Mucosa of rectum (tissue), 2 donors: ENCODE measurements around the gene SGCG.
A peak's percentile ranks its signal among the peaks of the same experiment; 100 is the strongest.

ENCODE experiments used
- H3K27ac ChIP-seq, 2 donors: one replicate each; pipeline ENCODE4 v1.7.0; 2013; ENCODE audit warnings: inconsistent platforms in 2 of 2, low read depth in 2 of 2, low read length in 2 of 2
- H3K27me3 ChIP-seq, 2 donors: one replicate each; pipeline ENCODE4 v1.7.0; 2013; ENCODE audit warnings: low read length in 2 of 2; ENCODE audit not compliant: control insufficient read depth in 2 of 2, insufficient read depth in 2 of 2
- H3K36me3 ChIP-seq, 2 donors: one replicate each; pipeline ENCODE4 v1.7.0; 2013; ENCODE audit warnings: low read length in 2 of 2; ENCODE audit not compliant: control insufficient read depth in 2 of 2, insufficient read depth in 2 of 2
- H3K4me1 ChIP-seq, 2 donors: one replicate each; pipeline ENCODE4 v1.7.0; 2013; ENCODE audit warnings: low read length in 2 of 2, mild to moderate bottlenecking in 1 of 2; ENCODE audit not compliant: control insufficient read depth in 2 of 2, insufficient read depth in 2 of 2
- H3K4me3 ChIP-seq, 2 donors: one replicate each; pipeline ENCODE4 v1.7.0; 2013; ENCODE audit warnings: low read length in 2 of 2
- H3K9ac ChIP-seq, 2 donors: one replicate each; pipeline ENCODE4 v1.7.0; 2013; ENCODE audit warnings: low read length in 2 of 2, low read depth in 1 of 2, mild to moderate bottlenecking in 1 of 2
- H3K9me3 ChIP-seq, 2 donors: one replicate each; pipeline ENCODE4 v1.7.0; 2013; ENCODE audit warnings: low read length in 2 of 2; ENCODE audit not compliant: control insufficient read depth in 2 of 2
- donor health status: healthy.
- donor health status: Normal muscosa, but diverticular disease.

The SGCG gene

DNA sequence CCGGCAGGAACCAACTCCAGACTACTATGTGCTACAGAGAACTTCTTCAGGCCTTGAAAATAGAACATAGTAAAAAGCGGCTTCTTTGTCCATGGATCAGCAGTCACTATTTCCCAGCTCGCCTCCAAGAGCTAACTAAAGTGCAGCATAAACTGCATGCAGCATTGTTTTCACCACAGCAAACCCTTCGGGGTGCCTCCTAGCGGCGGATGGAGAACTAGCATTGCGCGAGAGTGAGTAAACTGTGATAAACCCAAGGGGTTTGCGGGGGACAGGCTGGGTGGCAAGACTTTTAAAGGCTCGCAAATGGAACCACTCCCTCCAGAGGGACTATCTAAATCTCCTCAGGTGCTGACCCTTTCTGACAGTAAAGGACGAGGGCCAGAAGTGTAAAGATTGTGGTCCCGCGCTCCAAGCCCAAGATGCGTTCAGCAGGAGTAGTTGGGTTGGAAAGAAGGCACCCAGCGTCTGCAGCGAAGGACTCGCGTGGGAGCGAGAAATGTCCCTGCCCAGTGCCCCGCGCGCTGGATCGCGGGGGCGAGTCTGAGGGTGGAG, 21.5 kb upstream of the SGCG start:
- no peaks in the 10 kb centered on the region for H3K4me1 ChIP-seq
- H3K4me3 ChIP-seq, result peak overlapping the region in 1 of 2 donors; percentile 35
- H3K27ac ChIP-seq, result no peak overlapping the region
- H3K9ac ChIP-seq, result no peak overlapping the region
- no peaks in the 10 kb centered on the region for H3K36me3 ChIP-seq
- peaks cover 3 to 6% of the 10 kb centered on the region in 2 donors for H3K27me3 ChIP-seq
- H3K9me3 ChIP-seq, result no peaks in the 10 kb centered on the region

DNA sequence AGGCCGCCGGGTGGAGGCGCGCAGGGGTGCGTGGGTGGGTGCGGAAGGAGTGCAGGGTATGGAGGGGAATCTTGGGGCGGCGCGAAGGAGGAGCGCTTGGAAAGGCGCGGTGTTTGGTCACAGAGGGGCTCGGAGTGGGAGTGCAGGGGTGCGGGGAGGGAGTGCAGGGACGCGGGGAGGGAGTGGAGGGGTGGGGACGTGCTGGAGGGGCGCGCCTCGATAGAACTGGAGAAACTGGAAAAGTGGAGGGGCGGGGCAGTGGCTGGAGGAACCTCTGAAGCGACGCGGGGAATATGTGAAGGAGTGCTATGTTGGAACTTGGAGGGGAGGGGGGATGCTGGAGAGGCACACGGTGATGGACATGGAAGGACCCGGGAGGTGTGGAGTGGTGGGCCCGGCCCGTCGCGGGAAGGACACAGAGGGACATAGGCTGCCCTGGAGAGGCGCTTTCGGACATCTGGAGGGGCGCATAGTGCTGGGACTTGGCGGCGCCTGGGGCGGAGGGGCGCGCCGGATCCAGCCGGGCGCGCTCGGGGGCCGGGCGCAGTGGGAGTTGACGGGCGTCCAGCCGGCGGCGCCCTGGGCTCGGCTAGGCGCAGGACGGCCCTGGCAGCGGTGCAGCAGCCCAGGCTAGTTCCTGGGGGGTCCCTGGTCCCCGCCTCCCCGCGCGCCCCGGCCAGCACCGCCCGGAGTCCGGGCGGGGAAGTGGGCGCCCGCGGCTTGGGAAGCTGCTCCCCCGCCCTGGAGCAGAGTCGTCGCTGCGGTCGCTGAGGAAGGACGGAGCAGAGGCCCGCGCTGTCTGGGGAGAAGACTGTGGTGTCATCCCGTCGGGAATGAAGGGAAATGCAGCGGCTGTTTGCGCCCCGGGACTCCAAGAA, 20.8 kb upstream of the SGCG start:
- no peak overlapping the region for H3K27ac ChIP-seq
- H3K9ac ChIP-seq, result no peak overlapping the region

DNA sequence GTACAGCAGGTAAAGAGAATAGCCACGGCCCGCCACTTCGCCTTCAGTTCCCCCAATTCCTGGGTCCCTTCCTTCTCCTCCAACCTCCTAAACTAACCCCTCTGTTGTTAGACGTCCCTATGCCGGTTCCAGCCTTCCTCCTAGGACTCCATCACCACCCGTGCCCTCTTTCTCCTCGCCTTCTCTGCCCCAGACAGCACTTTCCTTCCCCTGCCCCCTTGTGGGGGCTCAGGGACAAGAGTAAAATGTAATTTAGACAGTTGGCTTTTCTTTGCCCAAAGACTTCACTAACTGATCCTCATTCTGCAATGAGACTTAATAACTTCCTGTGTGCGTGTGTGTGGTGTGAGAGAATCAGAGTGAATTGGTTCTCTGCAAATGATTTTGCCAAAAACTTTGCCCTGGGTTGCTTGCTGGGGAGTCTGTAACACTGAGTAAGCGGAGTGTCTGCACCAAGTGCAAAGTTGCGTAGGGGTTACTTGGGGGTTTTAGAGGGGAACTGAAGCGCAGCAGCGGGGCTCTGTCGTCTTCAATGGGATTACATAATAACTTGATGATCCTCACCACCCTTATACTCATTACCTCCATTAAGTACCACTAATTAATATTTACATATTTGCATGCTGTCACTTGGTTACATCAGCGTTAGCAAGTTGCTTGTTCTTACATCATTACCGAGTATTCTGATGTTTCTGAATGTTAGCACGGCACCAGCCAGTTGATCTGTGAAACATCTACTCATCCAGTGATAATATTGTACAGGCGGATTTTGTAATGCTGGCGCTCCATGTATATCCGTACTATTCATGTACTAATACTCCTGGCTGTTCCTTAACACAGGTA, 19.9 kb upstream of the SGCG start:
- H3K27ac ChIP-seq, result no peak overlapping the region
- H3K9me3 ChIP-seq, result no peaks in the 10 kb centered on the region
- H3K4me3 ChIP-seq, result no peak overlapping the region
- H3K27me3 ChIP-seq, result peaks cover 3 to 6% of the 10 kb centered on the region in 2 donors
- no peak overlapping the region for H3K9ac ChIP-seq
- no peaks in the 10 kb centered on the region for H3K4me1 ChIP-seq
- H3K36me3 ChIP-seq, result no peaks in the 10 kb centered on the region

More for the DNA sequence above, 20.8 kb upstream of the SGCG start:
- no peaks in the 10 kb centered on the region for H3K9me3 ChIP-seq
- H3K27me3 ChIP-seq, result peaks cover 3 to 6% of the 10 kb centered on the region in 2 donors
- H3K36me3 ChIP-seq, result no peaks in the 10 kb centered on the region
- H3K4me1 ChIP-seq, result no peaks in the 10 kb centered on the region
- H3K4me3 ChIP-seq, result peak overlapping the region in 1 of 2 donors; percentile 7

DNA sequence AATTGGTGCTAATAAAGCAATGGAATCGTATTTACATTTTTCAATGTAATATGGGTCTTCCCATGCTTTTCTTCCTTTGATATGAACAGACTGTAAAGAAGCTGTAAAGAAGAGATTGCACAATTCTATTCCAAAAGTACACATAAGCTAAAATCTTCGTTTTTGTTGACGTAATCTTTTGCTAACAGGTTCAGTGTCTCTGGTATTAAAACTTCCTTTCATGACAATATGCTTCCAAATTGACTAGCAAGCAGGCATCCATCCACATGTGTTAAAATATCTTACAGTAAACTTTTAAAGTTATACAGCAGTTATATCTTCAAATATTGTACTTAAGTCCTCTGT, 19.3 kb upstream of the SGCG start:
- peaks cover 3 to 6% of the 10 kb centered on the region in 2 donors for H3K27me3 ChIP-seq
- no peak overlapping the region for H3K9ac ChIP-seq
- H3K36me3 ChIP-seq, result no peaks in the 10 kb centered on the region
- no peak overlapping the region for H3K27ac ChIP-seq
- H3K4me1 ChIP-seq, result no peaks in the 10 kb centered on the region
- H3K9me3 ChIP-seq, result no peaks in the 10 kb centered on the region
- no peak overlapping the region for H3K4me3 ChIP-seq

DNA sequence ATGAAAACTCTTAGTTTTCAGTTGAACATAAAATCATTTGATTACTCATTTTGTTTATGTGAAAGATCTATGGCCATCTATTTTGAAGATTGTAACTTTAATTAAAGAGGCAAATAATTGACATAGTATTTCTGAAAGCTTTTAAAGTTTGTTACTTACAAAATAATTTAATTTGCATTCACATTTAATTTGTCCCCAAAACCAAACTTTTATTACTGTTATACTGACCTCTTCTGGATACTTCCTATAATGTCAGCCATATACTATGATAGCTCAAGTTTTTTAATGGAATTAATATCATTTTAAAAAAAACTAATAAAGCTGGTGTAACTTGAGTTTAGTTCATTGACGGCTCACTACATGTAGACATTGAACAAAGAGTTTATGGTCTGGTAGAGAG, 4.9 kb upstream of the SGCG start:
- Histone ChIP-seq H3K4me3 (no peak overlapping the region), H3K27me3 (no peaks in the 10 kb centered on the region), H3K36me3 (no peaks in the 10 kb centered on the region), H3K27ac (no peak overlapping the region), H3K9ac (no peak overlapping the region), H3K4me1 (no peaks in the 10 kb centered on the region), H3K9me3 (no peaks in the 10 kb centered on the region)

DNA sequence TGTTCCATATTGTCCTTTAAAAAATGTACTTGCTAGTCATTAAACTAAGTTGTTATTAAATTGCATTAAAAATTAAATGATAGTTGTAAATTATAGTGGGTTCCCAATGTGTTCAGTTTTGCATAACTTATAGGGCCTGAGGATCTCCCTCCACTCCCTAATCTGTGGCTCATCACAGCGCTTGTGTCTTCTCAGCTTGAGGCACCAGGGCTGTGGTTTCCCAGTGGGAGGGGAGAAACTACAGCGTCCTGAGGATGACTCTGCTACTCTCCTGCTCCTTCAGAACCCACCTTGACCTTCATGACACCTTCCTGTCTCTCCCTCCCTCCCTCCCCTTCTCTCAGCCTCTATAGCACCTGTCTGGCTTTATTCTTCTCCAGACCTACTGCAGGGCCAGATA, 1.4 kb downstream of the SGCG start:
- H3K36me3 ChIP-seq, result no peaks in the 10 kb centered on the region
- H3K27ac ChIP-seq, result no peak overlapping the region
- H3K9me3 ChIP-seq, result no peaks in the 10 kb centered on the region
- no peak overlapping the region for H3K9ac ChIP-seq
- no peaks in the 10 kb centered on the region for H3K4me1 ChIP-seq
- no peak overlapping the region for H3K4me3 ChIP-seq
- H3K27me3 ChIP-seq, result no peaks in the 10 kb centered on the region

DNA sequence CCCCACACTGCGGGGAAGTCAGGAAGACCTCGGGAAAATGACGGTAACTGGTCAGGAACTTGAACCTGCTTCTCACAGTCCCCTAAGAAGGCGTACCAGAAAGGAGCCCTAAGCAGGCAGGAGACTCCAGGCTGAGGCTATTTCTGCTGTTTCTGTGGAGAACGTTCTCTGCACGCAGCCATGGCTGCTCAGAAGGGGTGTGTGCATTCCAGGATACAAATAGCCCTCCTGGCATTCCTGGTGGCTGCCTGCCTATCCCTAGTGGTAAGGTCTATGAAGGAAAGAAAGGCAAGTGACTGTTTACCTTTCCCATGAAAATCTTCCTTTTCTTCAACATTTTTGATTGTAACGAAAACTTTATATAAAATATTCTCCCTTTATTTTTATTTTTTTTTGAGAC, 2.5 kb downstream of the SGCG start:
- no peaks in the 10 kb centered on the region for H3K9me3 ChIP-seq
- H3K27me3 ChIP-seq, result no peaks in the 10 kb centered on the region
- H3K36me3 ChIP-seq, result no peaks in the 10 kb centered on the region
- no peaks in the 10 kb centered on the region for H3K4me1 ChIP-seq
- no peak overlapping the region for H3K4me3 ChIP-seq
- no peak overlapping the region for H3K9ac ChIP-seq
- no peak overlapping the region for H3K27ac ChIP-seq

DNA sequence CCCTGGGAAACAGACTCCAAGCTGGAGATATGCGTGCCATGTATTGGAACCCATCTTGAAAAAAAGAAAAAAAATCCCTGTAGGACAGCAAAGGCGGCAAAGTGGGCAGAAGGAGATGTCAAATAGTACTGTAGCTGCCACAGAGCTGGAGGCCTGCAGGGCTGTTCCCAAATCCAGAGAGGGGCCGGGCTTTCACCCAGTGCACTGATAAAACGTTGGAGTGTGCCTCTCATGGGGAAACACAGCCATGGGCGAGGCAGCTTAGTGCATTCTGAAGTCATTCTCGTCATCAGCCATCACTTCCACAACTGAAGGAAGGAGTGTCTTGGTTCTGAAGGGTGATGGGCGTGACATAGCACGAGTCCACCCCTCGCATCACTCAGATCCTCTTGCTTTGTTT, 4.8 kb downstream of the SGCG start:
- no peaks in the 10 kb centered on the region for H3K4me1 ChIP-seq
- H3K27me3 ChIP-seq, result no peaks in the 10 kb centered on the region
- no peak overlapping the region for H3K4me3 ChIP-seq
- H3K27ac ChIP-seq, result no peak overlapping the region
- peaks cover 0 to 1% of the 10 kb centered on the region in 2 donors for H3K9me3 ChIP-seq
- no peak overlapping the region for H3K9ac ChIP-seq
- H3K36me3 ChIP-seq, result no peaks in the 10 kb centered on the region

DNA sequence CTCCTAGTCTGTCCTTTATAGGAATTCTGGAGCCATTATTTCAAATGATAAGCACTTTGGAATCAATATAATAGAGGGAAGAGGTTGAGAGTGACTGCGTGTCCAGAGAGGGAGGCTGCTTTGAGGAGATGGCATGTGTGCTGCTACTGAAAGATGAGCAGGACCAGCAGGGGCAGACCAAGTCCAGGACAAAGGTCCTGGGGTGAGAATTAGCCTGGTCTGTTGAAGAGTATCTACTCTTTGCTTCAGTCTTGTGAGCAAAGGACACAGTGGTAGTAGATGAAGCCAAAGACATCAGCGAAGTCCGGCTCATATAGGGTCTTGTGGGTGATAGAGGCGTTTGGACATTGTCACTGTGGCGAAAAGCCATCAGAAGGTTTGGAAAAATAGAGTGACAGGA, 21.1 kb downstream of the SGCG start:
- Histone ChIP-seq H3K9me3 (no peaks in the 10 kb centered on the region), H3K4me3 (no peak overlapping the region), H3K36me3 (no peaks in the 10 kb centered on the region), H3K4me1 (no peaks in the 10 kb centered on the region), H3K27ac (no peak overlapping the region), H3K9ac (no peak overlapping the region), H3K27me3 (no peaks in the 10 kb centered on the region)

DNA sequence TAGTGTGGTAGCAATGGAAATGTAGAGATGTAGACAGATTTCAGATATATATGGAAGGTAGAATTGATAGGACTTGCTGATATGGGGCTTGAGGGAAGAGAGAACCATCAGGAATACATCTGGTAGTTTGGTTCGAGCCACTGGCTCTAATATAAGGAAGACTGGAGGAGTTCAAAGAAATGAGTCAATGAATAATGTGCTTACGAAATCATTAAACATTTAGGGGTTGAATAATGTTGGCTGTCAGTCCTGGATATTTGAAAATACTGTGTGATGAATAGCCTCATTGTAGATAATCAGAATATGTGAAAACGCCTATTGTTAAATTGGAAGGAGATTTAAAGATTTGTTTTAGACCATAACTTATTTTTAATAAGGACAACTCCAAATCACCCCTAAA, 21.6 kb downstream of the SGCG start:
- no peaks in the 10 kb centered on the region for H3K27me3 ChIP-seq
- H3K4me1 ChIP-seq, result no peaks in the 10 kb centered on the region

More for the DNA sequence above, 21.6 kb downstream of the SGCG start:
- H3K9me3 ChIP-seq, result no peaks in the 10 kb centered on the region
- H3K27ac ChIP-seq, result no peak overlapping the region
- no peak overlapping the region for H3K4me3 ChIP-seq
- no peak overlapping the region for H3K9ac ChIP-seq
- H3K36me3 ChIP-seq, result no peaks in the 10 kb centered on the region
